Fibroblast of lung (primary cell): ENCODE data around the gene DNAL1. TPM values are rescaled to one million over a fixed set of nuclear protein-coding genes. Genes with fewer than 3 reads are reported as not detected.
A peak's percentile ranks its signal among the peaks of the same experiment; 100 is the strongest.

Source experiments
- DNase-seq, 2 donors: peaks; one replicate each; pipeline versions ENCODE4 v3.0.0 to v3.0.0-alpha.2; 2010; ENCODE audit warnings: low read depth in 2 of 2
- H2AFZ ChIP-seq: 2 replicates; pipeline ENCODE4 v1.5.1; 2012; ENCODE audit warnings: low read length, control low read depth, inconsistent platforms
- H3K27ac ChIP-seq: 2 replicates; pipeline ENCODE4 v1.5.1; 2011; ENCODE audit warnings: low read length, control low read depth; ENCODE audit not compliant: insufficient read depth
- H3K27me3 ChIP-seq: 2 replicates; pipeline ENCODE4 v1.5.1; 2011; ENCODE audit warnings: mild to moderate bottlenecking, low read length; ENCODE audit not compliant: control insufficient read depth, insufficient read depth
- H3K36me3 ChIP-seq: 2 replicates; pipeline ENCODE4 v1.5.1; 2011; ENCODE audit warnings: low read length; ENCODE audit not compliant: control insufficient read depth, insufficient read depth
- H3K4me1 ChIP-seq: 2 replicates; pipeline ENCODE4 v1.5.1; 2011; ENCODE audit warnings: low read length; ENCODE audit not compliant: control insufficient read depth, insufficient read depth; ENCODE audit errors: extremely low read depth
- H3K4me2 ChIP-seq: 2 replicates; pipeline ENCODE4 v1.5.1; 2011; ENCODE audit warnings: low read length, control low read depth; ENCODE audit not compliant: insufficient read depth; ENCODE audit errors: extremely low read depth
- H3K4me3 ChIP-seq, 4 experiments: fragments of 200-600 bp in 1 of 4; sonication (generic) in 1 of 4; replicated peaks in 1 of 4; 2 replicates each; pipeline ENCODE4 v1.5.1; 2011 to 2016; ENCODE audit warnings: low read length in 4 of 4, low read depth in 3 of 4, mild to moderate bottlenecking in 3 of 4, control low read depth in 2 of 4, inconsistent platforms in 1 of 4, mixed read lengths in 1 of 4; ENCODE audit not compliant: insufficient read depth in 1 of 4; ENCODE audit errors: control extremely low read depth in 1 of 4
- H3K79me2 ChIP-seq: 2 replicates; pipeline ENCODE4 v1.5.1; 2012; ENCODE audit warnings: mild to moderate bottlenecking, low read length, inconsistent platforms; ENCODE audit not compliant: control insufficient read depth, insufficient read depth
- H3K9ac ChIP-seq: 2 replicates; pipeline ENCODE4 v1.5.1; 2011; ENCODE audit warnings: mild to moderate bottlenecking, low read length, control low read depth; ENCODE audit not compliant: insufficient read depth
- H3K9me3 ChIP-seq: 2 replicates; pipeline ENCODE4 v1.5.1; 2012; ENCODE audit warnings: low read depth, low read length; ENCODE audit not compliant: control insufficient read depth, insufficient read depth
- H4K20me1 ChIP-seq: 2 replicates; pipeline ENCODE4 v1.5.1; 2011; ENCODE audit warnings: low read length; ENCODE audit not compliant: control insufficient read depth, insufficient read depth; ENCODE audit errors: extremely low read depth
- CTCF ChIP-seq, 2 donors: IDR thresholded peaks in 1 of 2; conservative IDR thresholded peaks in 1 of 2; 1 replicate in 1 of 2; 2 replicates in 1 of 2; pipeline ENCODE4 v1.5.1; 2011 to 2012; ENCODE audit warnings: low read length in 2 of 2, control low read depth in 1 of 2, inconsistent platforms in 1 of 2, low read depth in 1 of 2, mild to moderate bottlenecking in 1 of 2
- EZH2 ChIP-seq: IDR thresholded peaks from 2 replicates; pipeline ENCODE4 v1.5.1; 2012; ENCODE audit warnings: low read length, control low read depth, mild to moderate bottlenecking; ENCODE audit errors: missing control alignments
- polyA plus RNA-seq, 2 donors: library from polyadenylated mRNA; depleted of rRNA in 1 of 2; stranded (reverse) in 1 of 2; unstranded in 1 of 2; fragments of >200 nt; gene quantifications; 2 replicates each; pipeline ENCODE4 v1.2.1, GENCODE V29; 2011 to 2012; ENCODE audit warnings: missing spikeins in 1 of 2
- total RNA-seq: library from RNA; depleted of rRNA; stranded (reverse); fragments of >200 nt; gene quantifications from 2 replicates; pipeline ENCODE4 v1.2.1, GENCODE V29; 2014

The DNAL1 gene
- total and polyA plus RNA-seq, 2 donors (not counting 1 experiment from before 2014, with no cell fraction given) = 5.3 to 11.3 TPM

- DNase-seq = no peak
- H3K27me3 ChIP-seq = no peaks in the 10 kb centered on the region
- H3K4me3 ChIP-seq = no peak overlapping the region
- no peak overlapping the region for H3K9ac ChIP-seq
- H3K9me3 ChIP-seq = no peaks in the 10 kb centered on the region
- peak overlapping the region; percentile 92 for H3K4me2 ChIP-seq
- peaks cover 16% of the 10 kb centered on the region for H3K36me3 ChIP-seq
- peak overlapping the region; percentile 83 for H3K27ac ChIP-seq
- no peak overlapping the region for H2AFZ ChIP-seq
- TF ChIP-seq EZH2 (no peak), CTCF (conservative IDR thresholded peaks at IDR 0.05 in 1 of 2, IDR thresholded peaks at IDR 0.05 in 1 of 2; ENCODE audit: low read depth in 1 of 2, low read length in 2 of 2) (no peak)
- H3K79me2 ChIP-seq = peaks cover 86% of the 10 kb centered on the region
- H4K20me1 ChIP-seq = no peaks in the 10 kb centered on the region
- peaks cover 62% of the 10 kb centered on the region for H3K4me1 ChIP-seq
Observed at GRCh38 chr14:73742520-73743238, 97.9 kb downstream of the DNAL1 start.

GRCh38 chr14:73743431-73743931 lies 98.7 kb downstream of the DNAL1 start:
- Histone ChIP-seq H3K27ac (peak overlapping the region; percentile 83), H3K9ac (no peak overlapping the region), H3K27me3 (no peaks in the 10 kb centered on the region), H3K79me2 (peaks cover 91% of the 10 kb centered on the region), H3K4me2 (no peak overlapping the region), H3K4me1 (peaks cover 62% of the 10 kb centered on the region), H3K4me3 (no peak overlapping the region), H2AFZ (no peak overlapping the region), H3K36me3 (peaks cover 14% of the 10 kb centered on the region), H3K9me3 (no peaks in the 10 kb centered on the region), H4K20me1 (peaks cover 2% of the 10 kb centered on the region)
- TF ChIP-seq EZH2 (no peak), CTCF (conservative IDR thresholded peaks at IDR 0.05 in 1 of 2, IDR thresholded peaks at IDR 0.05 in 1 of 2; ENCODE audit: low read depth in 1 of 2, low read length in 2 of 2) (no peak)
- no peak for DNase-seq

GRCh38 chr14:73744175-73744867 lies 99.5 kb downstream of the DNAL1 start:
- Histone ChIP-seq H3K27me3 (no peaks in the 10 kb centered on the region), H3K4me1 (peaks cover 62% of the 10 kb centered on the region), H3K4me3 (no peak overlapping the region), H3K27ac (peak overlapping the region; percentile 17), H2AFZ (no peak overlapping the region), H4K20me1 (peaks cover 2% of the 10 kb centered on the region), H3K79me2 (peaks cover 91% of the 10 kb centered on the region), H3K9me3 (no peaks in the 10 kb centered on the region), H3K9ac (no peak overlapping the region), H3K4me2 (no peak overlapping the region), H3K36me3 (peaks cover 6% of the 10 kb centered on the region)
- DNase-seq = no peak
- TF ChIP-seq EZH2 (no peak), CTCF (conservative IDR thresholded peaks at IDR 0.05 in 1 of 2, IDR thresholded peaks at IDR 0.05 in 1 of 2; ENCODE audit: low read depth in 1 of 2, low read length in 2 of 2) (no peak)
